GM21390 (cell line): ENCODE results near the gene RPS6KA5.
A peak's percentile ranks its signal among the peaks of the same experiment; 100 is the strongest.
"Not testable (repeated sequence)": the region's sequence is repeated elsewhere in the genome, so short reads cannot be mapped to it uniquely, and the experiment has no call there.

Source experiments
- ATAC-seq: cut with Tn5 transposase; IDR thresholded peaks from one replicate; pipeline ENCODE4 v1.9.1; 2021; ENCODE audit not compliant: unreplicated experiment

The RPS6KA5 gene

DNA sequence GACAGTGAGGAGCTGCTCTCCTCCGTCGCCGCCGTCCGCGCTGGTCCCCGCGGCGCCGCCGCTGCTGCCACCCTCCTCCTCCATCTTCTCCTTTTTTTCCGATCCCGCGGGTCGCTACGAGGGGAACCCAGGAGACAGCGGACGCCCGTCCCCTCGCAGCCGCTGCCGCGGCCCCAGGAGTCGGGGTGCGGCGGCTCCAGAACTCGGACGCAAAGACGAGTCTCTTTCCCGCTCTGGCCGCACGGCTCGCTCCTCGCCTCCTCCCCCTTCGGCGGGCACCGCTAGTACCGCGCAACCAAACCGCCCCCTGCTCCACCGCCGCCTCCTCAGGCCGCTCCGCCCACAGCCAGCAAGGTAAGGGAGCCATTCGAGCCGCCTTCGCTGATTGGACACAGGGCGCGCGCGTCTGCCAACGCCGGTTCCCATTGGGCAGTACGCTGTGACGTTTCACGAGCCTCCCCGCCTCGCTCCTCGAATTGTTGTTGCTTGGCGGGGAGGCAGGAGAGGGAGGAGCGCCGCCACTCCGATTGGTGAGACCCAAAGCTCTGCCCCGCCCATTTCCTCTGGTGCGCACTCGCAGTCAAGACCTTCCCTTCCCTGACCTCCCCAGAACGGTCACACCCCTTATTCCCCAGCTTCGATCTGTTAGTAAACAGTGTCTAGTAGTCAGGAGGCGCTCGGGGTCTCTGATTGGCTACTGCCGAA is at the start of gene RPS6KA5:
RPS6KA5 (minus strand) TSS at position 291 of the 705 bp plus-strand sequence; CDS start at position 84, 207 bp downstream.
- peak; percentile 83 for ATAC-seq

DNA sequence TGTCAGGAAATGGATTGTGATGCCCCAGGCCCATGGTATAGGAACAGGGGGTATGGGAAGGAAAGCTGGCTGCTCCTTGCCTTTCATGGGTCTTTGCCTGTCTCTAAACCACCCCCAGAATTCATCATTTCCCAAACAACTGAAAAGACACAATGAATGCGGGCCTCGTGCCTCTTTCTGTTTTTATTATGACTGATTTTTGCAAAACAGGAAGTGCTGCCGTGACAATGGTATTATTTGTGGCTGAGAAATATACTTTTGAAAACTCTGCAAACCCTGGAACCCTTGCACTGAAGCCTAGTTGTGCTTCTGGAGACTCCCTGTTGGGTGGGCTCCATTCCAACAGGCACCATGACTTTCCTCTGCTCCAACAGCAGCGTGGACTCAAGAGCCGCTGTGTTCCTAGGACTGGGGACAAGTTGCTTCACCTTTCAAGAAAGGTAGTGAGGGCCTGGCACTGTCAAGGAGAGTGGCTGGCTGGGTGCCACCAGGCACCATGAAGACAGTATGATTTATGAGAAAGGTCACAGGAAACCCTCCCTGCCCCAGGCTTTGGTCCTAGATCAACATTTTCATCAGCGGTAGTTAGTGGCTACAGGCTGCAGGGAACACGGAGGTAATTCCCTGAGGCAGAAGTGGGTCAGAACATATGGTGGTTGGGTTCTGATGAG is 48.6 kb upstream of the RPS6KA5 start:
- ATAC-seq, result no peak

GRCh38 chr14:91103116-91103515 is 42.7 kb upstream of the RPS6KA5 start:
- no peak for ATAC-seq

DNA sequence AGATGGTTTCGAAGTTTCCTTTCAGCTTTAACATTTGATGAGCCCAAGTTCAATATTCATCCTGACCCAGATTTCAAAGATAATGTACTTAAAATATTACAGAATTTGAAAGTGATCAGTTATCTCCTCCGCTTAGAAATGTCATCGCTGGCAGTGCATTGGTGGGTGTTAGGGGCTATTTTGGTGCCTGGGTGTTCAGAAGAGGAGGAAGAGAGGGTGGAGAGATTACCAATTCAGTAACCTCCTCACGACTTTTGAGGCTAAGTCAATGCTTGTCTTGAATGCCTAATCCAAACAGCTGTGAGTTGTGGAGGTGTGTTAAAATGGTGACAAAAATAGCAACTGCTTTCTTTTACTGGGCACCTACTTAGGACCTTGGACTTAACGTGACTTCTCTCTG is 39.7 kb upstream of the RPS6KA5 start:
- no peak for ATAC-seq

DNA sequence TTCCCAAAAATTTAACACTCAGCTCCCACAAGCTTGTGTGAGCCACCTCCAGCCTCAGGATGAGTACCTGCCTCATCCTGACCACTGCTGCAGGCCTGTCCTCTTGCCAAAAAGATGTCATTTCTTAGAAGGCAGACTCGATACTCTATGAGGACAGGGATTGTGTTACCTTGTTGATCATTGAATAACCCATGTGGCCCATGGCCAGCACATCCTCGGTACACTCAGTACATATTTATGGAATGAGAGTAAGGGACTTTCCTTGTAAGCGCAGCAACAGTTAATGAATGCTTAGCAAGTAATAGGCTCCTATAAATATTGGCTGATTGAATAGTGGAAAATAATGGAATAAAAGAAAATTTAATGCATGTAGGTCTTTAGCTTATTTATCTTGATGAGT is 38.1 kb upstream of the RPS6KA5 start:
- no peak for ATAC-seq

- not testable (repeated sequence) for ATAC-seq
Measured at GRCh38 chr14:91097657-91098056, 37.2 kb upstream of the RPS6KA5 start.

DNA sequence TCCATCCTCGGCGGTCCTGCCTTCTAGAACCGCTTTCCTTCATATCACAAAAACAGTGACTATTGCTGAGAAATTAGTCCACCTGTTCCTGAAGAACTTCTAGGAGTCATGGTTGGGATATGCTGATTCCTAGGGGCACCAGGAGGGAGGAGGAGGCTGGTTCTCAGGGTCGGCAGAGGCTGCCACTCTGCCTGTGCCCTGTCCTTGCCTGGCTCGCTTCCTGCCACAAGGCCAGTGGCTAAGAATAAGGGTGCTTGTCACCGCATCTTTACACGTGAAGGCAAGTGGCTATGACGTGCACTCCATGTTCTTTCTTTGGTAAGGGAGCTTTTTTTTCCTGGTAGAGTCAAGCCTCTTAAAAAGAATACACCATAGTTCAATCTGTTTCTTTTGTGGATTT is 34.7 kb upstream of the RPS6KA5 start:
- ATAC-seq, result no peak

DNA sequence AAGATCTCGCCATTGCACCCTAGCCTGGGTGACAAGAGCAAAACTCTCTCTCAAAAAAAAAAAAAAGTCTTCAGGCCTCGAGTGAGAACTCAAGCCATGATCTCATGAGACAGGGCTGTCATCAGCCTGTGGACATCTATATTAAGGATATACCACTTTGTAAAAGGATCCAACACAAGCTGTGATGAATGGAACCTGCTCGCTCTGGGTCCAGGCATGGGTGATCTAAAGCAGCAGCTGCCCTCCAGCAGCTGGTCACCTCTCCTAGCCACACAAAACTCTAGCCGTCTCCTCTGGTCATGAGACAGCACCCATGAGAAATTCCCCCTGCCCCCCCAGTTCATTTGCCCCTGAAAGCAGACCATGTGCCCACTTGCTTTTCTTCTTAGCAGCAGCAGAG is 34.3 kb upstream of the RPS6KA5 start:
- ATAC-seq, result no peak

- not testable (repeated sequence) for ATAC-seq
Measured at GRCh38 chr14:91093743-91094472, 33.5 kb upstream of the RPS6KA5 start.

- ATAC-seq, result no peak
Measured at GRCh38 chr14:91092073-91092472, 31.6 kb upstream of the RPS6KA5 start.

- no peak for ATAC-seq
Measured at GRCh38 chr14:91090743-91091142, 30.3 kb upstream of the RPS6KA5 start.

- ATAC-seq, result no peak
Measured at GRCh38 chr14:91089958-91090535, 29.6 kb upstream of the RPS6KA5 start.

GRCh38 chr14:91088585-91089235 is 28.3 kb upstream of the RPS6KA5 start:
- no peak for ATAC-seq

- not testable (repeated sequence) for ATAC-seq
Measured at GRCh38 chr14:91087470-91087869, 27.0 kb upstream of the RPS6KA5 start.

GRCh38 chr14:91084516-91084915 is 24.1 kb upstream of the RPS6KA5 start:
- no peak for ATAC-seq

- no peak for ATAC-seq
Measured at GRCh38 chr14:91082282-91082681, 21.8 kb upstream of the RPS6KA5 start.

DNA sequence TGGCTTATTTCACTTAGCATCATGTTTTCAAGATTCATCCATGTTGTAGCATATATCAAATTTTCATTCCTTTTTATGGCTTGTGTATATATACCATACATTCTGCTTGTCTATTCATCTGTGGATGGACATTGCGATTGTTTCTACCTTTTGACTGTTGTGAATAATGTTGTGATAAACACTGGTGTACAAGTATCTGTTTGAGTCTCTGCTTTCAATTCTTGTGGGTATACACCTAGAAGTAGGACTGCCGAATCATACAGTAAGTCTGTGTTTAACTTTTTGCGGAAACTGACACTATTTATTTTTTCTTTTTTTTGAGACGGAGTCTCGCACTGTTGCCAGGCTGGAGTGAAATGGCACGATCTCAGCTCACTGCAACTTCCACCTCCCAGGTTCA is 19.6 kb upstream of the RPS6KA5 start:
- no peak for ATAC-seq

- peak; percentile 83 for ATAC-seq
Measured at GRCh38 chr14:91078095-91078737, 17.8 kb upstream of the RPS6KA5 start.

DNA sequence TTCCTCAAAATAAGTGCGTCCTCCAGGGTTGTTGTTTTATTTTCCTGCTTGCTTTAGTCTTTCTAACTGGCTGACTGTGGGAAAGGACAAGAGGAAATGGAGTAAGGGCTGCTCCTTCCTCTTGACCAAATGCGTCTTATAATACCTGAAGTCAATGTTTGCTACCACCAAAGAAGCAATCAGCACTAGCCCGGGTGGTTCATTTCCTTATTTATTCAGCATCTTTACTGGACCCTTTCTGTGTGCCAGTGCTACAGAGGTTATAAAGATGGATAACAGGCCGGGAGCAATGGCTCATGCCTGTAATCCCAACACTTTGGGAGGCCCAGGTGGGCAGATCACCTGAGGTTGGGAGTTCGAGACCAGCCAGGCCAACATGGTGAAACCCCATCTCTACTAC is 15.1 kb upstream of the RPS6KA5 start:
- no peak for ATAC-seq

DNA sequence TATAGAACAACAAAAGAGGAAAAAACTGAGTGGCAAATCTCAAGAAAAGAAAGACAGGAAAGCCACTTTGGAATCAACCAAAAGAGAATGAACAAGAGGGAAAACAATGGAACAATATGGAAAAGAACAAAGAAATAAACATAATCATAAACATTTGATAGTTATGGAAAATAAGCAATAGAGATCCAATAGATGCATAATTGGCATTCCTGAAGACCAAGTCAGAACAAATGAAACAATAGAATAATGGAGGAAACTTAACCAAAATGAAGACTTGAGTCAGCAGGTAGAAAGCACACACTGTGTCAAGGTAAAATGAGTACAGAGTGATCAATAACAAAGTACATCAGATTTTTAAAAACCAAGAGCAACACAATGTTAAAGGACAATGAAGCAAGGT is 10.1 kb upstream of the RPS6KA5 start:
- no peak for ATAC-seq

DNA sequence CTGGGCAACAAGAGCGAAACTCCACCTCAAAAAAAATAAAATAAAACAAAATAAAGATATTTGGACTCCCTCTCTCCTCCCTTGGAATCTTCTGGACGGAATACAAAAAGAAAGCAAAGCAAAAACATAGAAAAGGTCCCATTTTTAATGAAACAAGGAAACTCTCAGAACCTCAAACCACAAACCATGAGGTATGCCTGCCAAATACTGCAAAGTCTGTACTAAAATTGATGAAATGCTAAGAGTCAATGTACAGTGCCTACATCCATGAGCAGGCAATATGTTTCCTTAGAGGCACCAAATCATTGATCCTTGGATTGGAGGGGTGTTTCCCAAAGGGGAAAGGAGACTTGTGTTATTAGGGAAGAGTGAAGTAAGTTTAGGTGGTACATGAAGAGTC is 8.2 kb upstream of the RPS6KA5 start:
- ATAC-seq, result no peak
